UCSD-AML1 (cell line): ENCODE measurements around the gene TFPI.
"Not testable (repeated sequence)": the region's sequence is repeated elsewhere in the genome, so short reads cannot be mapped to it uniquely, and the experiment has no call there.

ENCODE experiments used
- DNase-seq: peaks from one replicate; lab custom pipeline; 2025; ENCODE audit not compliant: unreplicated experiment; lab: John Stamatoyannopoulos, UW

Gene TFPI

GRCh38 chr2:187554704-187555082 lies 458 bp upstream of the TFPI start:
- DNase-seq: no peak

GRCh38 chr2:187552828-187553681 lies 1.2 kb downstream of the TFPI start:
- DNase-seq: no peak

DNA sequence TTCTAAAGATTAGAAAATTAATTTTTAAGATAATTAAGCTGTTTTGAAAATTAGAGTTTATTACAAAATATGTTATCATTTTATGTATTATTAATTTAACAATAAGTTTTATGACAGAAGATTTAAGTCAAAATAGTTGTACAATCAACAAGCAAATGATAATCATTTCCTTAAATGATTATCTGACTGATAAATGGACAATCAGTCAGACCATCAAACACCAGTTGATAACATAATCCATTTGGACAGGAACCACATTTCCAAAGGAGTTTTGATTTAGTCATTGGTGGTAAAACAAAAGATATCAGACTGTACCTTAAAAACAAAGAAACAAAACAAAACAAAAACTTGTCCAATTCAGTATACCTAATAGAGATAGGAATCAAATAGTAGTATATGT lies 1.9 kb downstream of the TFPI start:
- DNase-seq: no peak

GRCh38 chr2:187550857-187551256 lies 3.4 kb downstream of the TFPI start:
- no peak for DNase-seq

- DNase-seq: no peak
These were observed 4.2 kb downstream of the TFPI start for GRCh38 chr2:187549951-187550555.

DNA sequence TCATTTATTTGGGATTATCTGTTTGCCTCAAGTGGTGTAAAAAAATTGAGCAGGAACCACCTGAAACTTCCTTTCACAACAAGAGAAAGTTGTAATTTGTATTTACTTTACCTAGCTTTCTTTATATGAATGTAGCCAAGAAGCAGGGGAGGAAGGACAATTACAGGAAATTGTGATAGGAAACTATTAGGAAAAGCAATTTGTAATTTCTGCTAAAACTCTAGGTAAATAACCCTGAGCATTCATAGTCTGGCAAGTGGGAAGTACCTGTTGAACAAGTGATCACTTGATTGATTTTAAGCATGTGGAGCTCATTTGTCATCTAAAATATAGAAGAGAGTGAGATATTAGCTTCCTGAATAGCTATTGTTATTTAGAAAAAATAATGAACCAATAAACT lies 5.0 kb downstream of the TFPI start:
- DNase-seq: no peak

GRCh38 chr2:187548656-187549055 lies 5.6 kb downstream of the TFPI start:
- DNase-seq: no peak

GRCh38 chr2:187547353-187547979 lies 6.8 kb downstream of the TFPI start:
- peak; percentile 6 for DNase-seq

- DNase-seq: no peak
These were observed 7.4 kb downstream of the TFPI start for GRCh38 chr2:187546762-187547333.

GRCh38 chr2:187545238-187545751 lies 8.9 kb downstream of the TFPI start:
- no peak for DNase-seq

- DNase-seq: no peak
These were observed 9.7 kb downstream of the TFPI start for GRCh38 chr2:187544371-187545080.

- no peak for DNase-seq
These were observed 10.7 kb downstream of the TFPI start for GRCh38 chr2:187543488-187543887.

GRCh38 chr2:187542123-187542522 lies 12.1 kb downstream of the TFPI start:
- DNase-seq: no peak

DNA sequence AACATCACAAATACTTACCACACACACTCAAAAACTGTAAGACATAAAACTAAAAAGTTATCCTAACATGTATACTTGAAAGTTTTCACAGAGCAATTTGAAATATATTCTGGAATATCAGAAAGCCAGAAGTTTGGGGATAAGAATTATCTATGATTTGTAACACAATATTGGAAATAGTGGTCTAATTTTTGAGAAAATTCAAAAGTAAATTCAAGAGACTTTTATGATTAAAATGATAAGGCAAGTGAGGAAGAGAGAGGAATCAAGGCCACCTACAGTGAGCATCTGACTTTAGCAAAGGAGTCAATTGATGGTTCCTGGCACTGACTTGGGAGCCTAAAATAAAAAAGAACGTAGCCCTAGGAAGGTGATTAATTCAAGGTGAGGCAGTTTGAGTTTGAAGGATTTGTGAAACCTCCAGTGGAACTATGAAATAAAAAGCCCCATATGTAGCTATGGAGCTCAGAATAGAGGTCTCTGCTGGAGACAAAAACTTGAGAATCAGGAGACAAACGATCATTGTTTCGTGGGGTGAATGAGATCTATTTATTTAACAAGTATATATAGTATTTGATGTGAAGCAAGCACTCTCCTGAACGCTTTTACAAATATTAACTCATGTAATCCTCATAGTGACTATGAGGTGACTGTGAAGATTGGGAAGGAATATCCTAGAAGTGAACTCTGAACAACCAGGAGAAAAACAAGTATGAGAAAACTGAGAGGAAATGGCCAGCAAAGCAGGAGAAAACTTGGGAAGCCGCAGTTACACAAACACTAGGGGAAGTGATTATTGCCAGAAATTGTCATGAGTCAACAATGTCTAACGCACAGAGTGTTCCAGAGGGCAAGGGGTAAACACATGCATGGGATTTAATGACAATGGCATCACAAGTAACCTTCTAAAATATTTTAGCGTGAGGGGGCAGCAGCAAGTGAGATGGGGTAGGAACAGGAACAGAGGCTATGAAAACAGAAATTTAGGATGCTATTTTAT lies 12.8 kb downstream of the TFPI start:
- DNase-seq: no peak

GRCh38 chr2:187538222-187538621 lies 16.0 kb downstream of the TFPI start:
- DNase-seq: not testable (repeated sequence)

GRCh38 chr2:187535381-187535780 lies 18.9 kb downstream of the TFPI start:
- not testable (repeated sequence) for DNase-seq

- no peak for DNase-seq
These were observed 21.7 kb downstream of the TFPI start for GRCh38 chr2:187532333-187533120.

DNA sequence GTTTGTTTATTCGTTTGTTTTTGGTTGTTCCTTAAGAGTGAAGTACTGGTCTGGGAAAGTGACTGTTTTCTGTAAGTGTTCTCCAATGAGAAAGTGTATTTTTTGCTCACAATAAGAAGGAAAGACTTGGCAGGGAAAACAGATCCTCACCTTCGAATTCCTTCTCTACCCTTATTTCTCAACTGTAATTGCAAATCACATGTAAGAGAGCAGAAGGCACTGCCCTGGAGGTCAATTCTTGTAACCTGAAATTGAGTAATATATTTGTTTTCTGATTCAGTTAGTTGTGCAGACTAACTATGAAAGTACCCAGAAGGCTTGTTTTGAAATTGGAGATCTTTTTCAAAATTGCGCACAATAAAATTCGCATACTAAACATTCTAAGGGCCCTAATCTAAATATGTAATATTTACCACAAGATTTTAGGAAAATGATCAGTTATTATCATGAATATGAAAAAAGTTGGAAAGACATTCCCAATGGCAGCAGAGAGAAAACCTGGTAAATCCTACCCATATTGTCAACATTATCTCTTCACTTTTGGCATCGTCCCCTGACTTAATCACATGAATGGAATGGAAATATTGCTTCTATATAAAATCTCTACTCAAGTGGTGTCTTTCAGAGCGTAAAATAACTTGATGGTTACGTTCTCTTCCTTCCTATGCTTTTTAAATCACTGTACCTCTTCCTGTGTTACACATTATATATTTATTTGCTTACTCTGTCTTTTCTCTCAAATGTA lies 24.1 kb downstream of the TFPI start:
- no peak for DNase-seq
